OCI-LY3 (cell line): ENCODE measurements around the gene COL20A1.

Experiments used
- CTCF ChIP-seq: fragments of 200-600, 300-600 bp; sonication (generic); IDR thresholded peaks from 2 replicates; pipeline ENCODE4 v1.5.1; 2014; ENCODE audit warnings: antibody characterized with exemption, low read length, low read depth
- EZH2phosphoT487 ChIP-seq: fragments of 200-600 bp; shearing (Covaris generic); IDR thresholded peaks from 2 replicates; pipeline ENCODE4 v1.6.1; 2018; ENCODE audit warnings: antibody characterized with exemption, mixed run types, low read depth

- TF ChIP-seq CTCF (no peak), EZH2phosphoT487 (no peak)
Observed at GRCh38 chr20:63312273-63312672, 19.3 kb downstream of the COL20A1 start.
